Measurements from ENCODE around the gene C12orf57.

Gene C12orf57

DNA sequence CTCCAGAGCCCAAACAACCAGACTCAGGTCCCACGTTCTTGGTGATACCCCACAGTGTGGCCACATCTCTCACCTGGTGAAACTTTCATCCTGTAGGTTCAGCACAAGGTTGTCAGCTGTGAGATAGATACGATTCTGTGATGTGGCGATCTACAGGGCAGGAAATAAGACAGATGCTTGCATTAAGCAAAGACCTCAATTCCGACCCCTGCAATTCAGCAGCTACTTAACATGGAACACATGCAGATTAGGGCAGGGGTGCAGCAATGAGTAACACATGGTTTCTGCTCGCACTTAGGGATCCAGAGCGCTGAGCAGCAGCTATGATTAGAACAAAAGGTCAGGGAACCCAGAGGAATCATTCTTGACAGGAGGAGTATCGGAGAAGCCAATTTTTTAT is 22.5 kb downstream of the C12orf57 start:
- DNase-seq: no peak

DNA sequence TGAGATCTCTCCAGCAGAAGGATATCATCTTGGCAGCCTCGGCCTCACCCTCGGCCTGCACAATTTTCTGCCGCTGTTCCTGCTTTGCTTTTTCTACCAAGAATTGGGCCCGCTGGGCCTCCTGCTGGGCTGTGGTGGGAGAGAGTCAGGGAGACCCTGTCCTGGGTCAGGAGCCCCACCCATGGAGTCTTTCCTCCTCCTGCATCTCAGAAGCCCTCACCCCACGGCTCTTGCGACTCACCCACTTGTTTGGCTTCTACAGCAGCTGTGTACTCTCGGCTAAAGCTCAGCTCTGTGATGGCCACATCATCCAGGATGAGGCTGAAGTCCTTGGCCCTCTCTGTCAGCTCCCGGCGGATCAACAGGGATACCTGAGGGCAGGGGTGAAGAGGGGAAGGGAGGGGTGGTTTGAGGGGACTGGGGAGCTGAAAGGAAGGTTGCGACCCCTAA is 23.9 kb downstream of the C12orf57 start:
- no peak for DNase-seq

DNA sequence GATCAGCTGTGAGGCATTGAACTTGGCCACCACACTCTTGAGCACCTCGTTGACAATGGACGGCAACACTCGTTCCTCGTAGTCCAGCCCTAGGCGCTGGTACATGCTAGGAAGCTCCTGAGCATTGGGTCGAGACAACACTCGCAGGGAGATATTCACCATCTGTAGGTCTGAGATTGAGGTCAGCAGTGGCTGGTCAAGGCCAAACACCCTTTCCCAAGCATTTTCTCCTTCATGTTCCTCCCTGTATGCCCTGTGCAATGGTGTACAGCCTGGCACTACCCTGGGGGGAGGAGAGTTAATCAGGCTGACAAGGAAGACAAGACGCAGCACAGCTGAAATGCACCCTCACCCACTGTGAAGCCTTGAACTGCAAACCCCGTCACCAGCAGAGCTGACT is 24.6 kb downstream of the C12orf57 start:
- DNase-seq: no peak

GRCh38 chr12:6970096-6970527 is 26.3 kb downstream of the C12orf57 start:
- DNase-seq: no peak

DNA sequence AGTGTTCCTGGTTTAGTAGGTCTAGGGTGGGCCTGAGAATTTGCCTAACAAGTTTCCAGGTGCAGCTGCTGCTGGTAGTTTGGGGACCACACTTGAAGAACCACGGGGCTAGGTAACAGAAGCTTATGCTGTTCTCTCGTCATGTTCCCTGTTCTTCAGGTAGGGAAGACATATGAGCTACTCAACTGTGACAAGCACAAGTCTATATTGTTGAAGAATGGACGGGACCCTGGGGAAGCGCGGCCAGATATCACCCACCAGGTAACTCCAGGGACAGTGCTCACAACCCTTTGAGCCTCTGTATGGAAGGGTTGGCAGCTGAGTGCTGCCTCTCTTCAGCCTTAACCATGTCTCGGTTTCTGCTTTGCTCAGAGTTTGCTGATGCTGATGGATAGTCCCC is 30.4 kb downstream of the C12orf57 start:
- DNase-seq: no peak

- no peak for DNase-seq
Measured at GRCh38 chr12:6975297-6976032, 31.6 kb downstream of the C12orf57 start.

- DNase-seq: no peak
Measured at GRCh38 chr12:6977653-6978052, 33.8 kb downstream of the C12orf57 start.

- DNase-seq: no peak
Measured at GRCh38 chr12:6978188-6978587, 34.4 kb downstream of the C12orf57 start.

DNA sequence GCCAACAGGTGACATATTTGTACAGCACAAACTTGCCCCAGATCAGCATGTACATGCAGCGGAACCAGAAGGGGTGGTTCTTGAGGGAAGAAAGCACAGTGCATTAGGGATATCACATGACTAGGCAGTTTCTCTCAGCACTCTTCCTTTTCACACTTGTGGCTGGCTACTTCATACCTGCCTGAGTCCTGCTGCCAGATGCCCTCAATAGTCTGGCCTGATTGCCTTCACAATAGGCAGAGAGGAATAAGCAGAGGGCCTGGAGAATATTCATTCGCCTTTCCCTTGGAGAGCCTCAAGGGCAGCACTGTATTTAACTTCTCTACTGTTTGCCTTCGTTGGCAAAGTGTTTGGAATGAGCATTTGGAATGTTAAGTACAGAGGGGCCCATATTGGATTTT is 34.8 kb downstream of the C12orf57 start:
- DNase-seq: no peak

DNA sequence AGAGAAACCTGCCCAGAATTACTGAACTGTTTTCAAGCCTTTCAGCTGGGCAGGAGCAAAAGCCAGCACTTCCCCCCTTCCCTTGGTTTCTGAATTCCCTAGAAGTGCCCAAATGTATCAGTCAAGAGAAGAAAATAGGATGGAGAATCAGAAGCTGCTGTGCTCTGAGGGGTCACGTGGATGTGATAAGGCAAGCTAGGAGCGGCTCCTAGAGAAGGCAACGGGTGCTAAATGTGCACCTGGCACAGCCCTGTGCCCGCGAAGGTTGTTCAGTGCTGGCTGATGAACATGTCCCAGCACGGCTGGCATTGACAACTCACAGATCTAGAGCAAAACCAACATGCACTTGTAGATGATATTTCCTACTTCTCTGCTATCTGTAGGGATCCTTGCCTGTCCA is 35.2 kb downstream of the C12orf57 start:
- no peak for DNase-seq

- DNase-seq: no peak
Measured at GRCh38 chr12:6979453-6979852, 35.6 kb downstream of the C12orf57 start.

DNA sequence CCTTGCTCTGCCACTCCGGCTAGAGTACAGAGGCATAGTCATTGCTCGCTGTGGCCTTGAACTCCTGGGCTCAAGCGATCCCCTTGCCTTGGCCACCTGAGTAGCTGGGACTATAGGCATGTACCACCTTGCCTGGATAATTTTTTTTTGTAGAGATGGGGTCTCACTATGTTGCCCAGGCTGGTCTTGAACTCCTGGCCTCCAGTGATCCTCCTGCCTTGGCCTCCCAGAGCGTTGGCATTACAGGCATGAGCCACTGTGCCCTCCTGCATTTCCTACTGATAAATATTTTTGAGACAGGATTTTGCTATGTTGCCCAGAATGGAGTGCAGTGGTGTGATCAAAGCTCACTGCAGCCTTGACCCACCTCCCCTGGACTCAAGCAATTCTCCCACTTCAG is 36.3 kb downstream of the C12orf57 start:
- DNase-seq: no peak

- DNase-seq: no peak
Measured at GRCh38 chr12:6980740-6981139, 36.9 kb downstream of the C12orf57 start.

DNA sequence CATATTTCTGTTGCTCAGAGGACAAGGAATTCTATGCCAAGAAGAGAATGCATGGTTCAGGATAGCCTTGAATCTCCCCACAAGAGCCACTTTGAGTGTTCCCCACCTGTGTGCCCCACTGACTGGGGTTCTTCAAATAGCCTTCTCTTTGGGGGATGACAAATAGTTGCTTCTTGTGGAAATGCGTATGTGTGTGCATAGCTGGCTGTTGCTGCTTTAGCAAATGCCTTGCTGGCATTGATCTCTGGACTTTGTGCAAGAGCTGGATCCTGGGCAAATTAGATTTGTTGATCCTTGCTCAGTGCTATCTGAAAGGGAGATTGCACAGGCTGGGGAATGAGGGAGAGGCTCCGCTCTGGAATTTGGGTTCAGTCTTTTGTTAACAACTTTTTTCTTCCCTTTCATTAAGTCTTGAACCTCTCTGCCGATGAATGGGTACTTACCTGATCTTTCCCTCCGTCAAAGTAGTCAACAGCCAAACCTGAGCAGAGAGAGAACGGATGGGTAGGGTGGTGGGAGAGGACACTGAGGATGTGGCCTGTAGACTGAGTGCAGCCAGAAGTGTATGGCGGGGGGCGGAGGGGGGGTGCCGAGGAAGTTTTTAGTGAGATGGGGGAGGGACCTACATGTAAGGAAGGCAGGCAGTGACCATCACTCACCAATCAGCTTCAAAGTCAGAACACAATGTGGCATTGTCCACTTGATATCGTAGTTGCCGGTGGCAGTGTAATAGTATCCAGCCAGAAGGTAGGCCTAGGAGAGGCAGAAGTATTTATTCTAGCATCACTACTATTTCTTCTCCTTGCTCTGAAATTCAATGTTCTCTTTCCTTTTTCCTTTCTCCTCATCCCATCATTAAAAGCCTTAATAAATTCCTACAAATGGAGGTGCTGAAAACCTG is 37.6 kb downstream of the C12orf57 start:
- DNase-seq: no peak

GRCh38 chr12:6982532-6982931 is 38.7 kb downstream of the C12orf57 start:
- no peak for DNase-seq

DNA sequence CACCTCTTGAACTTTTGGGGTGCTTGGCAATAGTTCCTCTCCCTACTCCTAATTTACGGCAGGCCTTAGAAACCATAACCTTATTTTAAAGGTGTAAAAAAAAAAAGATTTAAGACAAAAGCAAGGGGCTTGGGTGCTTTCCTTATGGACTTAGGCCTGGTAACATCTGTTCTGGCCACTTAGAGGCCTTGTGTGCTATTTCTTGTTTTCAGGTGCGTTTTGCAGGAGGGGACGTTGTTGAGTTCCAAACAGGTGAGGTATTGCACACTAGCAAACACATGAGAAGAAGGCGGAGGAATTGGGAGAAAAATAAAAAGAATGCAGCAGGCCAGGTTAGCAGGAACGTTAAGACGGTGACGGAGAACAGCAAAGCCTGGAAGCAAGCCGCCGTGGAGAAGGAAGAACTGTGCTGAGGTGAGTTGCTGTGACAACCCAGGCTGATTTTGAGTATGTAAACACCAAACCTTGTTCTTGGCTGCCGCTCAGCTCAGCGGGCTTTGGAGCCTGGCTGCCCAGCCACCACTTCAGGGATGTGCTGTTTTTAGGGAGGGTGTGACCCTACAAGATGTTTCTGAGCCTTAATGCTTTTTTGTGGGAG is 44.2 kb downstream of the C12orf57 start:
- DNase-seq: no peak

Data from activated naive CD4-positive, alpha-beta T cell (primary cell).